RPMI7951 (cell line): ENCODE results near the gene MACROD1. TPM values are rescaled to one million over a fixed set of nuclear protein-coding genes. Genes with fewer than 3 reads are reported as not detected.

Experiments used
- DNase-seq: peaks from one replicate; pipeline ENCODE4 v3.0.0-alpha.2; 2012; ENCODE audit warnings: low read depth
- total RNA-seq: library from RNA; depleted of rRNA; stranded (reverse); fragments of >200 nt; shearing (Covaris generic); gene quantifications from 2 replicates; pipeline ENCODE4 v1.2.3, GENCODE V29; 2014

Gene MACROD1
- total RNA-seq, 1 experiment from 2014 or later, result 43.3 TPM

DNA sequence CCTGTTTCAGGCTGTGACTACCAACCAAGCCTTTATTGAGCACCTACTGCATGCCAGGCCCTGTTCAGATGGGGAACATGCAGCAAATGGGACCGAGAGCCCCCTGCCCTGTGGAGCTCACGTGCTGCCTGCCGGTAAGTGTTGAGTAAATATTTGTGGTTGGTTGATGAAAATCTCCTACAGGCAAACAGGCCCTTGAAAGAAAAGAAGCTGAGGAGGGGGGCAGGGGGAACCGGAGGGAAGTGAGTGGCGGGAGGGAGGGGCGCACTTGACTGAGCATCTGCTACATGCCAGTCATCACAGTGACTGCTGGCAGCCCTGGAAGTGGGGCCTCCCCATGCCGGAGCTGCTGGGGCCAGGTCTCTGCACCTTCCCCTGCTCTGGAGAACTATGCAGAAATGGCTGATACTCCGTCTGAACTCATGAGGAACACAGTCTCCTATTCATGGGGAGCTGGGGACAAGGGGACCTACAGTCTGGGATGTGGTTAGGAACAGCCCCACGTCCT lies 34.2 kb downstream of the MACROD1 start:
- no peak for DNase-seq

DNA sequence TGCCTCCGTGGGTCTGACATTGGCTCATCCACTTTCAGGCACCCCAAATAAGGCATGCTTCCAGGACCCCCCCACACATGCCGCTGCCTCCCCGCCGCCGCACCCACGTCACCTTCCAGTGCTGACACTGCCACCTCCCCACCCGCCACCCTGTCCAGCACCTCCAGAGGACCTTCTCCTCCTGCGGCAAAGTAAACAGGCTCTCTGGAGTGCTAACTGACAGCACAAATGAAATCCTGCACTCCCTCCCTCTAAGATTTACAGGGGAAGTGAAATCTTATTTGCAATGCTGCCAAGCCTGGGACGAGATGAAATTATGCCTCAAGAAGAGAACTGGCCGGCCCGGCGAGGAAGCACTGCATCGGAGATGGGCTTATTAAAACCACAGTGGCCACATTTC lies 35.3 kb downstream of the MACROD1 start:
- DNase-seq, result no peak

DNA sequence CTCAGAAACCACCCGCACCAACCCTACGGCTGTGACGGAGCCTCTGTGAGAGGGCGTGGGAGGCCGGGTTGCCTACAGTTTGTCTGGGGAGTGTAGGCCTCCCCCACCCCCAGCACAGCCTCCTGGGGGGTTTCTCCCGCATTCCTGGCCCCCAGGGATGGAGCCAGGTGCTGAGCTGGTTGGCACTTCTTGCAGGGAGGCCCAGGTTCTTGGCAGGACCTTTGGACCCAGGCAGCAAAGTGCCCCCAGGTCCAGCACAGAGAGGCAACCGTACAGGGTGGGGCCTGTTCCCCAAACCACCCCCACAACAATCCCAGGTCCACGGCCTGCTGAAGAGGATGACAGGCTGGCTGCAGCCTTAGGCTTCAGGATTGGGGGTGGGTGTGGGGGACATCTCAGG lies 36.5 kb downstream of the MACROD1 start:
- no peak for DNase-seq

DNA sequence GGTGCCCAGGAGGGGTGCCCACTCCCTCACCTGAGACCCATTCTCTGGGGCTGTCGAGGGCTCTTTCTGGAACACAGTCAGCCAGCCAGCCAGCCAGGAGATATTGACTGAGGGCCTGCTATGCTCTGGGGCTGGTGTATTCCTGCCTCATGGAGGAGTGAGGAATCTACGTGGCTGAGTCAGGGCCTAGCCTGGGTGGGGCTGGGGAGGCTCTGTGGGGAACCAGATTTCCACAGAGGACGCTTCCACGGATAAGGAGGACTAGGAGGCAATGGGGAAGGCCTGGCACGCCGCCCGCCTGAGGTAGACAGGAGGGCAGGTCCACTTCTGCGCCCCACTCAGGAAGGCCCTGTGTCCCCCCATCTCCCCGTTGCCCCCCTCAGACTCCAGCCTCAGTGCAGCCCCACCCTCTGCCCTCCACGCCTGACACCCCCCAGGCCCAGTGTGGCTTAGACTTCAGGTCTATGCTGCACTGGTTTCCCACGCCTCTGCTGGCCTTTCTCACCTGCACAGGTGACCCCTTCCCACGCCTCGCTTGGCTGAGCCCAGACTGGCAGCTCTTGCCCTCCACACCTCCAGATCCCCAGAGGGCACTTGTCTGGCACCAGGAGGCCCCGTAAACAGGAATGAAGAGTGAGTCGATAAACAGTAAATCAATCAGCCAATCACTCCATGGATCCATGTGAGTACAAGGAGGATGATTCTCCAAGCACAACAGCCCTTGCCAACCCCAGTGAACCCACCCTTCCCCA lies 37.5 kb downstream of the MACROD1 start:
- DNase-seq, result no peak

DNA sequence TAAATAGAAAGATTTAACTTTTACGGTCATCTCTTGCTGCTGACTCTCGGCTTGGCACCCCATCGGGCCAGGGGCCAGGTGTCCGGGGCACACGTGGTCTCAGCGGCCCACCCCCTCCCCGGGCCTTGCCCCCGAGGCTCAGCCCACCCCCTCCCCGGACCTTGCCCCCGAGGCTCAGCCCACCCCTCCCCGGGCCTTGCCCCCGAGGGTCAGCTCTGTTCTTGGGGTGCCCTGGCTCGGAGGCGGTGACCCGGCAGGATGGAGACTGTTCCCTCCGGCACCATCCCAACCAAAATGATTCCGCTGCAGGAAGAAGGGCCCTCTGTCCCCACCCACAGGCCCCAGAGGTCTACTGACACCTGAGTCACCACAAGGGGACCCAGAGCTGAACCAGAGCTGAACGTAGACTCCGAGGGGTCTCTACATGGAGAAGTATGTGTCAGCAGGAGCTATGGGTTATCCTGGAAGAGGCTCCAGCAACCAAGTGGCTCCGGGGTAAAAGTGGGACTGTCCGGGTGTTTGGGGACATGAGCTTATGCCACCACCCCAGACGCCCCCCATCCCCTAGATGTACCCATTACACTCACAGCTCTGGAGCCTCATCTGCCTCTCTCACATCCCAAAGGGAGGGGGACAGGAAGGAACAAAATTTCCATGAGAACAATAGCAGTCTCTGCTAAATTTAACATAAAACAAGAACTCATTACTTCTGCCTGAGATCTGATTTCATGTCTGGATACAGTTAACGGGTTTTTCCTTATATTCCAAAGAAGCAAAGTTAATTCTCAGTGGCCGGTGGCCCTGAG lies 38.4 kb downstream of the MACROD1 start:
- DNase-seq, result no peak

DNA sequence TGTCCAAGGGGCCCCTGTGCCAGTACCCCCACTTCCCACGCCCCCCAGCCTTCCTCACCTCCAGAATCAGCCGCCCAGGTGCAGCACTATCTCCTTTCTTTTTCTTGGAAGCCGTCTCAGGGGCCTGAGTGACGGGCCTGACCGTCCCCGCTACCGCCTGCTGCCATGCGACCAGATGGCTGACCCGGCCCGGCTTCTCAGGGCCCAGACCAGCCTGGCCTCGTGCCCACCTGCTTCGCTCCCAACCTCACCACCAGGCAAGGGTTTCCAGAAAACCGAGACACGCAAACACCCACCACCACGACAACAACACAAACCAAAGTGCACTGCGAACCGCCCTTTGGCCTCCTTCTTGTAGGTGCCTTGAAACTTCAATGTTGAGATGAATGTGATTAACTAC lies 39.1 kb downstream of the MACROD1 start:
- DNase-seq, result no peak

DNA sequence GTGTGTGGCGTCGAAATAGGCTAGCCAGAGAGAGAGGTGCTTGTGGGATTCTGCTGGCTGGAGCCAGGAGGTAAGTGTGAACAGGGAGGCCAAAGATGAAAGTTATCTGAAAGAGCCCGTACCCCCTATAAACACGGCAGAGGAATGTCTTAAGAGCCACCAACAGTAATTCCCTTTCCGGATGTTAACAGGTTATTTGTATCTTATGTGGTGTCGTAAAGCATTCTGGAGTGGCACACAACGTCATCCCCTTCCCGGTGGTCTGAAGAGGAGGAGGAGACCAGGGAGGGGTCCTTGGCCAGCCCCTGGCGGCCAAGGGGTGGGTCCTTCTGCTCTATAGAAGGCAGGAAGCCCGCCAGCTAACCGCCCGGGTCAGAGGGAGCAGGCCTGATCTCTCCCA lies 39.5 kb downstream of the MACROD1 start:
- no peak for DNase-seq

DNA sequence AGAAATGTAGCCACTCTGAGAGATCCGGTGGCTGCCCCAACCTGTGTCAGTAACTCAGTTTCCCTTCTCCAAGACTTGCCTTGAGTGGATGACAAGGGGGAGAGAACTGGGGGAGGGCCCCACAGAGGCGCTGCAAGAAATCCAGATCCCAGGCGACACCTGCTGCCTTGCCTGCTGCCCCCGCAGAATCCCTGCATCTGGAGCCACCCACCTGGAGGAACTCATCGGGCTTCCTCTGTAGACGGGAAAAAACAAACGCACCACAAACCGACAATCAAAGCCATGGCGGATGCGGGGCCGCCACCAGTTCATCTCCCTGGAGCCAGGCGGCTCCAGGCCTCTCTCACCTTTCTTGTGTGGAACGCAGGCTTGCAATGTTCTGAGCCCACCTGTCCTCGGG lies 40.2 kb downstream of the MACROD1 start:
- DNase-seq, result no peak

DNA sequence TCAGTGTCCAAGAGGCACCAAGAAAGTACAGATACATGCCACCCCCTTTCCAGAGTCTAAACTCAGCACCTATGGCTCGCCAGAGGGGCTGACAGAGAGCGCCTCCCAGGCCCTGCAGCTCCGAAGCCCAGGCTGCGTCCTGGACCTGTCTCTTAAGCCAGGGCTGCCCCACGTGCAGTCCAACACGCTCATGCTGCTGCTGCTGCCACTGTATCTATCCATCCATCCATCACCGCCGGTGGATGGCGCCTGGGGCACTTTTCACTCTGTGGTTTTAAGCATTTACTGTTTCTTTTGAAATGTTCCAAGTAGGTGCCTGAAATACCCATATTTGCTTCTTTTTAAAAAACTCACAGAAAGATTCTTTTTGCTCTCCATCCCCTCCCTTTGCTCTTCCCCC lies 41.8 kb downstream of the MACROD1 start:
- DNase-seq, result peak; percentile 73

DNA sequence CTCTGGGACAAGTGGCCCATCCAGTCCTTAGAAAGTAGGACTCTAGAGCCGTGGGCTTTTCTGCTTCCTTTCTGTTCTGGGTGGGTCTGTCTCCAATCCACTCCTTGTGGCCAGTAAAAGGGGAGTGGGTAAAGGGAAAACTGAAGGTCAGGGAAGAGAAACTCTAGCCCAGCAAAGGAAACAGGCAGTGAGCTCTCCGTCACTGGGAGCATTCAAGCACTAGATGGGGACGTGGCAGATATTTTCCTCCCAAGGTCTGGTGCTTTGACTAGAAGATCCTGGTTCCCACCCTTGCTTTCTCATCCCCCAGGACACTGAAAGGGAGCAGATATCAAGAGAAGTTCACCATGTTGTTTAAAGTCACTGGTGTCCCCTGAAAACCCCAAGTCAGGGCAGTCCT lies 42.2 kb downstream of the MACROD1 start:
- no peak for DNase-seq

DNA sequence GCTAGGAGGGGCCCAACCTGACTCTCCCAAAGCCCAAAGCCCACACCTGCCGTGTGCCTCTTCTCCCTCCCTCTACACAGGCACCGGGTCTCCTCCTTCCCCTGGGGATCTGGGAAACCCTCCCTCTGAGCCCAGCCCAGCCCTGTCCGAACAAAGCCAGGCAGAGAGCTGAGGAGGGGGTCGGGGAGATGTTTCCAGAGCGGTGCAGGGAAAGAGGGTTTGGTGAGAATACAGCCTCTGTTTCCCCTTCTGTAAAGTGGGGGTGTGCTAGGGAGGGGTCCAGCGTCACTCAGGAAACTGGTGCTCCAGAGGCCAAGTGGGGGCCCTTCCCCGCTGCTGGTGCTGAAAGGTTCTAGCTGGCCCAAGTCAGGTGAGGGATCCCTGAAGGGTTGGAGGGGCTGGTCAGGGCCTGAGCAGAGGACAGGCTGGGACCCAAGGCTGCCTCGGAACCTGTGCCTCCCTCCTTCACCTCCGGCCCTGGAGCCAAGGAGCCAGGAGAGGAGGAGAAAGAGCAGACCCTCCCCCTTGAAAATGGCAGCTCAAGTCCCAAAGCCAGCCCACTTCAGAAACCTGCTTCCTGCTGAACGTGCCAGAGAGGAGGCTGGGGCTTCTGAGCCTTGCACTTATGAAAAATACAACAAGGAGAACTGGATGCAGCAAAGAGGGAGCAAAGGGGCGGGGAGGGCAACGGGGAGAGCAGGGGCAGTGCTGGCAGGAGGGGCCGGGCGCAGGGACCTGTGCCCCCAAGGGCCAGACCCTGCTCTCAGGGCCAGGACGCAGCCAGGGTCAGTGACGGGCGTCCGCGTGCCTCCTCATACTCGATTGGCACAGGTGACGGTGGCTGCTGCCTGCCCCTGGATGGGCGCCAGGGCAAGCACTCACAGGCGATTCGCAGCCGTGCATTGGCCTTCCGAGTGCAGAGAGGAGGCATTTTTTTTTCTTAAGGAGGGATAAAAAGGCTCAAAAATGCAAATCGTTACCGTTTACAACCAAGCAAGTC lies 43.2 kb downstream of the MACROD1 start:
- no peak for DNase-seq

DNA sequence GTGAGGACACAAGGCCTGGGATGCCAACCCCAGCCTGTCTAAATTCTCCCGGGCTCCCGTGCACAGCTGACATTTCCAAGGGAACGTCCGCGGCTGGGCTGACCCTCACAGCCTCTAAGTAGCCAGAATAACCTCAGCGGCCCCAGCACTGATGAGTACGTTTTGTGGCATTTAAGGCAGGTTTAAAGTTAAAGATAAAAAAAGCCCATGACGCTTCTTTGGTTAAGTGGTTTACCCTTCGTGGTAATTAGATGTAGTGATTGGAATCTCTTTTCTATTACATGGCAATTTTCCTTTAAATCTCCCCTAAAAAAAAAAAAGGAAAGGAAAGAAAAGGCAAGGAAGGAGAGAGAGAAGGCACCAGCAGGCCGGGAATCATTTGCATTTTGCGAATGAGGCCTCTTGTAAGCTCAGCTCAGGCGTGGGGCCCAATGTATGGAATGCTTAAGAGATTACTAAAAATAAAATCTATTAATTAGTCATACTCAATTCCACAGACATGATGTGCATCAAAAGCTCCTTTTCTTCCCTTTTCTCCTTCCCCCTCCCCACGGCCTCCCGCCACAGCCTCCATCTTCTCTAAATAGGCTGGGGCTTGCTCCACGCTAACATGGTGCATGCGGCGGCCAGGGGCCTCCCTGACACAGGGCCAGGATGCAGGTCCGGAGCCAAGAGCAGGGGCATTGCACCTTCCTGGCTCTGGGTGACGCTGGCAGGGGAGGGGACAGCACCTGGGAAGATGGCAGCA lies 44.1 kb downstream of the MACROD1 start:
- DNase-seq, result peak; percentile 87

DNA sequence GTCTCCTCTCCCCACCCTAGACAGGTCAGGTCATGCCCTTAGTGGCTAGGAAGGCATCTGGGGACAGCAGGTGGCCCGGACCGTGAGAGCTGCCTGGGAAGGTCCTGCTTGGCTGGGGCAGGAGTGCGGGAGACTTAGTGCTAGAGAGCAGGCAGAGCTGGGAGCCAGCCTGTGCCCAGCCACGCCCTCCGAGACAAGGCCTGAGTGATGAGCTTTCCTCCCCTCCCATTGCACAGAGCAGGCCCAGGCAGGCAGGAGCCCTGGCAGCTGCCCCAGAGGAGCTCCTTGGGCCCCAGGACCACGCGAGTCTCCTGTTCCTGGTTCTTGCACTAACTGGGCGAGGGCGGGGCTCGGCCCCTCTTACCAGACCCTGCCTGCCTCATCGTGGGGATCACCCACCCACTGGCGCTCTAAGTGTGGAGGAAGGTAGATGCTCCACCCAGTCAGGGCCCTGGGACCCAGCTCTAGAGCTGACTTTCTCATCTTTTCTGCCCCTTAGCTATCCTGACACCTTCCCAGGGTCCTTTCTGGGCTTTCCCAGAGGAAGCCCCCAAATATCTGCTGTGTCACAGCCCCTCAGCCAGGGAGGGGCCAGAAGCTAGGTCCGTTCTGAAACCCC lies 44.9 kb downstream of the MACROD1 start:
- DNase-seq, result peak; percentile 36

DNA sequence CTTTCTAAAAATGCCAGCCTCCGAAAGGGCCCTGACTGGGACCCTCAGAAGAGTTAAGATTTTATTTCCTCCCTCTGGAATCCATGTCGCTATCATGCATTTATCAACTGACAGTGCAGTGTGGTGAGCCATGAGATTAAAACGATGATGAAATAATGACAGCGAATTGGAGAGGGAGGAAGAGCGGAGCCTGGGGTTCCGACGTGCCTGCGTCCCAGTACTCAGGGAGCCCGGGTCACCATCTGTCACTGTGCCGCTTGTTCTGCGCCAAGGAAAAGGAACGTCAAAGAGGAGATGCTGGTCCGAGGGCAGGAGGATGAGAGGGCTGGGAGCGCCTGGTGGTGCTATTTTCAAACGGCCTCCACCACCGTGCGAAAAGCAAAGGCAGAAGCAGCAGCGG lies 46.2 kb downstream of the MACROD1 start:
- no peak for DNase-seq

DNA sequence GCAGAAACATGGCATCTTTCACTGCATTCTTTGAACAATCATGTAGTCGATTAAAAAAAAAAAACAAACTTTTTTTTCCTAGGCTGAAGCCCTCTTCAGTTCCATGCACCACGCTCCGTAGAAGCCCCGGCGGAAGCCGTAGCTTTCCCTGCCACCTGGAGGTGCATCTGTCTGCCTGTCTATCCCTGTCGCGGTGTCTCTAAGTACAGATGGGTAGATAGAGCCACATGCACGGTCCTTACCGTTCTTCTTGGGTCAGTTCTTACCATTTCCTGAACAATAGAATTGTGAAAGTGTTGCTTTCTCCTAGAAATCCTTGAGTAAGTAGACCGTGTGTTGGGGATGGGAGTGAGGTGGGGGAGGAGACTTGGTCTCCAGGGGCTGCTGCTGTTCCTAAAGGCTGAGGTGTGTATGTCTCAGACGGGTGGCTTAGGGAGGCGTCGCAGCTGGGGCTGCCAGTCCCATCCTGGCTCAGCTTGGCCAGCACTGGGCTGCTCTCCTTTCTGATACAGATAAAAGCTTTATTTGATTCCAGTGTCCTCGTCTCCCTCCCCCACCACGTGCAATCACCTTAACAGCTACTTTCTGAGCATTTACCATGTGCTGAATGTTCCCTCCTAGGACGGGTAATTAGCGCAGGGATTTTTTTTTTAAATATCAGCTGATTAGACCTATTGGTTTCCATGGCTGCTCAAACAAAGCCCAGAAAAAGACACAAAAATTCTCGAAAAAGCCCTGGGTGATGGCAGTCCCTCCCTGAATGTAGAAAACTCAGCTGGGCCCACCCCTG lies 46.8 kb downstream of the MACROD1 start:
- DNase-seq, result no peak

DNA sequence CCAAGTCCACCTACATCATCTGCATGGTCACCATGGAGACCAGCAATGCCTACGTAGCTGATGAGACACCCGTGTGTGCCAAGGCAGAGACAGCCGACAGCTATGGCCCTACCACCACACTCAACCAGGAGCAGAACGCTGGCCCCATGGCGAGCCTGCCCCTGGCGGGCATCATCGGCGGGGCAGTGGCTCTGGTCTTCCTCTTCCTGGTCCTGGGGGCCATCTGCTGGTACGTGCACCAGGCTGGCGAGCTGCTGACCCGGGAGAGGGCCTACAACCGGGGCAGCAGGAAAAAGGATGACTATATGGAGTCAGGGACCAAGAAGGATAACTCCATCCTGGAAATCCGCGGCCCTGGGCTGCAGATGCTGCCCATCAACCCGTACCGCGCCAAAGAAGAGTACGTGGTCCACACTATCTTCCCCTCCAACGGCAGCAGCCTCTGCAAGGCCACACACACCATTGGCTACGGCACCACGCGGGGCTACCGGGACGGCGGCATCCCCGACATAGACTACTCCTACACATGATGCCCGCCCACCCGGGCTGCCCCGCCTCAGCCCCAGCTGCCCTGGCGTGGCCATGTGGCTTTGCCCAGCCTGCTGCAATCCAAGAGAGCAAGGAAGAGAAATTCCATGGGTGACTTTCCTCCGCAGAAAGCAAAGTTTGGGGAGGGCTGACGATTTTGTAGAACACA lies 48.0 kb downstream of the MACROD1 start:
- no peak for DNase-seq

DNA sequence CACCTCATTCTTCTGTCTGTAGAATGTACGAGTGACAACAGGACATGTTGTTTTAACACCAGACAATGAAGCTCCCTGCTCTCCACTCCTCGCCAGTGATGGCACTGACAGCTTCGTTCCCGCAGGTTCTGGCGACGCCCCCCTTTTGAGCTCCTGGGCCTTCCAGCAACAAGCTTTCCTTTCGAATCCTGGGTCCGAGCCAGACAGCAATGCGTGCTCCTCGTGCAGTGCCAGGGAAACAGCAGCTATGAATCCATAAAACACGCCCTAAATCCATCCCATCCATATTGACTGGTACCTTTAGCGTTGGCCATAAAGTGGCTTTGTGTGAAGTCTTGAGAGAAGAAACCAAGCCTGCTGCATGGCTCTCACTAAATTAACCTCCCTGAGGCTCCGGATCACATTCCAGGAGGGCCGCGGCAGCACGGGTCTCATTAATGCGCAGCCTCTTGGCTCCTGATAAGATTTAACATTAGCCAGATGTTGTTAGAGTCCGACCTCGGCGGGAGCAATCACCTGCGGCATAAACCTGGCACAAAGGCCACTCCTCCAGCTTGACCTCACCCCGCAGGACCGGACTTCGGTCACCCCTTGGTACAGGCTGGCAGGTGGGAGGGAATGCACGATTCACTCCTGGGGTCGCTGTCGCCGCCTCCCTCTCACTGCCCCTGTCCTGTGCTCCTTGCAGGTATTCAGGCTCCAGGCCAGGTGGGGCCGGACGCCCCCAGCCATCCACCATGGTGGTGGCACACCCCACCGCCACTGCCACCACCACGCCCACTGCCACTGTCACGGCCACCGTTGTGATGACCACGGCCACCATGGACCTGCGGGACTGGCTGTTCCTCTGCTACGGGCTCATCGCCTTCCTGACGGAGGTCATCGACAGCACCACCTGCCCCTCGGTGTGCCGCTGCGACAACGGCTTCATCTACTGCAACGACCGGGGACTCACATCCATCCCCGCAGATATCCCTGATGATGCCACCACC lies 50.1 kb downstream of the MACROD1 start:
- no peak for DNase-seq

DNA sequence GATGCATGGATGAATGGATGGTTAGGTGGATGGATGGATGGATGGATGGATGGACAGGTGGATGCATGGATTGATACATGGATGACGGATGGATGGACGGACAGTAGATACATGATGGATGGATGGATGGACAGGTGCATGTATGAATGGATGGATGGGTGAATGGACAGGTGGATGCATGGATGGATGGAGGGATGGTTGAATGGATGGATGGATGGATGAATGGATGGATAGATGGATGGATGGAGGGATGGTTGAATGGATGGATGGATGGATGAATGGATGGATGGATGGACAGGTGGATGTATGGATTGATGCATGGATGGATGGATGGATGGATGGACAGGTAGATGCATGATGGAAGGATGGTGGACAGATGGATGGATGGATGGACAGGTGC lies 51.7 kb downstream of the MACROD1 start:
- no peak for DNase-seq
